ENCODE measurements around the gene CST3.

Gene CST3

GRCh38 chr20:23652371-23652770 is 14.6 kb upstream of the CST3 start (continued):
- TF ChIP-seq ZBTB8A (tag by site-specific recombination; IDR thresholded peaks at IDR 0.05) (no peak), ZNF660 (tag by site-specific recombination; IDR thresholded peaks at IDR 0.05) (no peak), ZNF792 (tag by site-specific recombination; IDR thresholded peaks at IDR 0.05) (no peak)

DNA sequence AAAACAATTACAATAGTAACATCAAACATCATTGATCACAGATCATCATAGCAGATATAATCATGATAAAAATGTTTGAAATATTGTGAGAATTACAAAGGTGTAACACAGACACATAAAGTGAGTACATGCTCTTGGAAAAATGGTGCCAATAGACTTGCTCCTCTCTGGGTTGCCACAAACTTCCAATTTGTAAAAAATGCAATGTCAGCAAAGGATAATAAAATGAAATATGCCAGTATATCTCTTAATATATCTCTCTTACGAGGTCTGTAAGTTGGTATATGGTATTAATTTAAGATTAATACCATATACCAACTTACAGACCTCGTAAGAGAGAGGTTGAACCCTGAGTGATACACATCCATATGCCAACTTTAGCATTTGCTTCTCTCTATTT is 13.4 kb upstream of the CST3 start:
- H3K9me3 ChIP-seq (ENCODE audit: control insufficient read depth, insufficient read depth, low read depth, low read length): no peaks in the 10 kb centered on the region
- ChIA-PET POLR2A (no interaction called here), CTCF (no interaction called here)
- TF ChIP-seq ZNF544 (tag by site-specific recombination; IDR thresholded peaks at IDR 0.05): no peak
- TF ChIP-seq, protein P1, sequence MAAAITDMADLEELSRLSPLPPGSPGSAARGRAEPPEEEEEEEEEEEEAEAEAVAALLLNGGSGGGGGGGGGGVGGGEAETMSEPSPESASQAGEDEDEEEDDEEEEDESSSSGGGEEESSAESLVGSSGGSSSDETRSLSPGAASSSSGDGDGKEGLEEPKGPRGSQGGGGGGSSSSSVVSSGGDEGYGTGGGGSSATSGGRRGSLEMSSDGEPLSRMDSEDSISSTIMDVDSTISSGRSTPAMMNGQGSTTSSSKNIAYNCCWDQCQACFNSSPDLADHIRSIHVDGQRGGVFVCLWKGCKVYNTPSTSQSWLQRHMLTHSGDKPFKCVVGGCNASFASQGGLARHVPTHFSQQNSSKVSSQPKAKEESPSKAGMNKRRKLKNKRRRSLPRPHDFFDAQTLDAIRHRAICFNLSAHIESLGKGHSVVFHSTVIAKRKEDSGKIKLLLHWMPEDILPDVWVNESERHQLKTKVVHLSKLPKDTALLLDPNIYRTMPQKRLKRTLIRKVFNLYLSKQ (tag by site-specific recombination; IDR thresholded peaks at IDR 0.05; ENCODE audit: borderline replicate concordance): no peak
- TF ChIP-seq, protein P2, sequence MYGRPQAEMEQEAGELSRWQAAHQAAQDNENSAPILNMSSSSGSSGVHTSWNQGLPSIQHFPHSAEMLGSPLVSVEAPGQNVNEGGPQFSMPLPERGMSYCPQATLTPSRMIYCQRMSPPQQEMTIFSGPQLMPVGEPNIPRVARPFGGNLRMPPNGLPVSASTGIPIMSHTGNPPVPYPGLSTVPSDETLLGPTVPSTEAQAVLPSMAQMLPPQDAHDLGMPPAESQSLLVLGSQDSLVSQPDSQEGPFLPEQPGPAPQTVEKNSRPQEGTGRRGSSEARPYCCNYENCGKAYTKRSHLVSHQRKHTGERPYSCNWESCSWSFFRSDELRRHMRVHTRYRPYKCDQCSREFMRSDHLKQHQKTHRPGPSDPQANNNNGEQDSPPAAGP (tag by site-specific recombination; IDR thresholded peaks at IDR 0.05): no peak
- no peak for TF ChIP-seq ZNF529 (tag by site-specific recombination; IDR thresholded peaks at IDR 0.05; ENCODE audit: insufficient replicate concordance)
- no peak for TF ChIP-seq ZNF843 (tag by site-specific recombination; IDR thresholded peaks at IDR 0.05)
- no peak for TF ChIP-seq GLI4 (tag by site-specific recombination; IDR thresholded peaks at IDR 0.05)
- no peak for TF ChIP-seq ZNF394 (tag by site-specific recombination; IDR thresholded peaks at IDR 0.05; ENCODE audit: borderline replicate concordance)
- TF ChIP-seq PRDM10 (tag by site-specific recombination; IDR thresholded peaks at IDR 0.05): no peak
- no peak for TF ChIP-seq ZSCAN23 (tag by site-specific recombination; IDR thresholded peaks at IDR 0.05)
- no peak overlapping the region for H3K27ac ChIP-seq (ENCODE audit: extremely low read depth, low read depth, low read length)
- no peaks in the 10 kb centered on the region for H3K4me1 ChIP-seq (ENCODE audit: control insufficient read depth, insufficient read depth, low read length)
- no peak overlapping the region for H3K4me3 ChIP-seq (ENCODE audit: low read depth, low read length)
- no peaks in the 10 kb centered on the region for H3K36me3 ChIP-seq (ENCODE audit: control insufficient read depth in 2 of 2, insufficient read depth in 1 of 2, low read length in 2 of 2)

DNA sequence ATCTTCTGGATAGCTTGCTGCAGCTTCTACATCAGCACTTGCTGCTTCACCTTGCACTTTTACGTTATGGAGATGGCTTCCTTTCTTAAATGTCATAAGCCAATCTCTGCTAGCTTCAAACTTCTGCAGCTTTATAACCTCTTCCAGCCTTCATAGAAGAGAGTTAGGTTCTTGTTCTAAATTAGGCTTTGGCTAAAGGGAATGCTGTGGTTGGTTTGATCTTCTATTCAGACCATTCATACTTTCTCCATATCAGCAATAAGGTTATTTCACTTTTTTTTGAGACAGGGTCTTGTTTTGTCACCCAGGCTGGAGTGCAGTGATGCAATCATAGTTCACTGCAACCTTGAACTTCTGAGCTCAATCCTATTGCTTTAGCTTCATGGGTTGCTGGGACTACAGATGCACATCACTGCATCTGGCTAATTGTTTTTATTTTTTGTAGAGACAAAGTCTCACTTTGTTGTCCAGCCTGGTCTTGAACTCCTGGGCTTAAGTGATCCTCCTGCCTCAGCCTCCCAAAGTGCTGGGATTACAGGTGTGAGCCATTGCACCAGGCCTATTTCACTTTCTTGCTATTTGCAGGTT is 12.2 kb upstream of the CST3 start:
- POLR2A ChIA-PET: interaction anchor here (1.3 kb wide), 1 partner anchor 12 kb away, joined by 4 read pairs; the partner anchor contains the start of gene CST3
- H3K27ac ChIP-seq (ENCODE audit: extremely low read depth, low read depth, low read length): no peak overlapping the region
- H3K36me3 ChIP-seq (ENCODE audit: control insufficient read depth in 2 of 2, insufficient read depth in 1 of 2, low read length in 2 of 2): no peaks in the 10 kb centered on the region
- no peak overlapping the region for H3K4me3 ChIP-seq (ENCODE audit: low read depth, low read length)
- CTCF ChIA-PET: interaction anchor here (0.7 kb wide), 1 partner anchor 18 kb away, joined by 4 read pairs; no protein-coding TSS in a partner anchor
- no peaks in the 10 kb centered on the region for H3K4me1 ChIP-seq (ENCODE audit: control insufficient read depth, insufficient read depth, low read length)
- H3K9me3 ChIP-seq (ENCODE audit: control insufficient read depth, insufficient read depth, low read depth, low read length): no peaks in the 10 kb centered on the region
- TF ChIP-seq ZNF350 (tag by site-specific recombination; IDR thresholded peaks at IDR 0.05): no peak
- no peak for TF ChIP-seq ZNF175 (tag by site-specific recombination; IDR thresholded peaks at IDR 0.05)
- TF ChIP-seq ZSCAN16 (tag by site-specific recombination; IDR thresholded peaks at IDR 0.05): no peak
- no peak for TF ChIP-seq SCRT1 (tag by site-specific recombination; IDR thresholded peaks at IDR 0.05; ENCODE audit: borderline replicate concordance)
- no peak for TF ChIP-seq PATZ1 (tag by site-specific recombination; IDR thresholded peaks at IDR 0.05)
- TF ChIP-seq ZNF513 (tag by site-specific recombination; IDR thresholded peaks at IDR 0.05): no peak
- no peak for TF ChIP-seq ZNF670 (tag by site-specific recombination; IDR thresholded peaks at IDR 0.05; ENCODE audit: low read depth)
- TF ChIP-seq ZNF585B (tag by site-specific recombination; IDR thresholded peaks at IDR 0.05): no peak
- TF ChIP-seq ZNF174 (tag by site-specific recombination; IDR thresholded peaks at IDR 0.05): no peak
- TF ChIP-seq ZNF704 (tag by site-specific recombination; IDR thresholded peaks at IDR 0.05): no peak
- TF ChIP-seq ZNF223 (tag by site-specific recombination; IDR thresholded peaks at IDR 0.05): no peak
